Measurements from ENCODE around the gene CCDC159.
"Not testable (repeated sequence)": the region's sequence is repeated elsewhere in the genome, so short reads cannot be mapped to it uniquely, and the experiment has no call there.

DNA sequence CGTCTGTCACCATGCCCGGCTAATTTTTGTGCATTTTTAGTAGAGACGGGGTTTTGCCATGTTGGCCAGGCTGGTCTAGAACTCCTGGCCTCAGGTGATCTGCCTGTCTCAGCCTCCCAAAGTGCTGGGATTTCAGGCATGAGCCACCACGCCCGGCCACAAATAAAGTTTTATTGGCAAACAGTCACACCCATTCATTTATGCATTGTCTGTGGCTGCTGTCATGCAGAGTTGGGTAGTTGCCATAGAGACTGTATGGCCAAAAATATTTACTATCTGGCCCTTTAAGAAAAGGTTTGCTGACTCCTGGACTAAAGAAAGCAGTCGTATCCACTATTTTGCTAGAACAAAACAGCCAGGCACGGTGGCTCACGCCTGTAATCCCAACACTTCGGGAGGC lies 12.5 kb upstream of the CCDC159 start:
- TF ChIP-seq CTCF (conservative IDR thresholded peaks at IDR 0.05); EZH2 (IDR thresholded peaks at IDR 0.05; ENCODE audit: low read depth): not testable (repeated sequence)
